ENCODE results near the gene ATIC. TPM values are rescaled to one million over a fixed set of nuclear protein-coding genes. Genes with fewer than 3 reads are reported as not detected.

ATIC gene
- total RNA-seq, 1 experiment from 2014 or later: 295 TPM

DNA sequence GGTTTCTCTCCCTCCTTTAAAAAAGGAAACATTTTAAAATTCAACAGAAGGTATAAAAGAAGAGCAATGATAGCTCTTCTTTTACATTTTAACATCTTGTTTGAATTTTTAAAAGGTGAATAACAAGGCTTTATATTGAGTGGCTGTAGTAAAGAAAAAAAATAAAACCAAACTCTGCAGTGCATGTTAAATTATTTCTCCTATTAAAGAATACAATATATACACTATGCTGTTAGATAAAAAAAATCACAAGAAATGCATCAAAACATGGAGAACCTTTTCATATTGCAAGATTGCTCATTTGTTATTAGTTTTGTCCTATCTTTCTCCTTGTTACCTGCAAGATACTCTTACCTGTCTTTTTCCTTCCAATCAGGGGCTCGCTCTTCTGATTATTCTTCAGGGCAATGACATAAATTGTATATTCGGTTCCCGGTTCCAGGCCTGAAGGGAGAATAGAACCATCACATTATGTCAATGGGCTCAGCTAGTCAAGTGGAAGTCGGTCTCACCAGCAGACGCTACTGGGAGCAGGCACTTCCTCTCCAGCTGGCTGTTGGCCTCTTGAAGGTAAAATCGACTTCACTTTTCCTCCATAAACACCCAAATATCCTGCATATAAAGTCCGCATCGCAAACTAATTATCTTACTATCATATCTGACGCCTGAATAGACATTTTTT, 61.2 kb downstream of the ATIC start:
- Mint-ChIP-seq H3K36me3 (ENCODE audit: insufficient read depth in 1 of 3, low read depth in 3 of 3) (peaks cover 15 to 44% (median 21%) of the 10 kb centered on the region in 3 experiments; a peak in 6 of 7 replicates), H3K27me3 (ENCODE audit: low read depth) (no peaks in the 10 kb centered on the region), H3K4me1 (no peaks in the 10 kb centered on the region), H3K4me3 (no peak overlapping the region), H3K27ac (no peak overlapping the region), H3K9me3 (no peaks in the 10 kb centered on the region)
- TF ChIP-seq, protein P1, sequence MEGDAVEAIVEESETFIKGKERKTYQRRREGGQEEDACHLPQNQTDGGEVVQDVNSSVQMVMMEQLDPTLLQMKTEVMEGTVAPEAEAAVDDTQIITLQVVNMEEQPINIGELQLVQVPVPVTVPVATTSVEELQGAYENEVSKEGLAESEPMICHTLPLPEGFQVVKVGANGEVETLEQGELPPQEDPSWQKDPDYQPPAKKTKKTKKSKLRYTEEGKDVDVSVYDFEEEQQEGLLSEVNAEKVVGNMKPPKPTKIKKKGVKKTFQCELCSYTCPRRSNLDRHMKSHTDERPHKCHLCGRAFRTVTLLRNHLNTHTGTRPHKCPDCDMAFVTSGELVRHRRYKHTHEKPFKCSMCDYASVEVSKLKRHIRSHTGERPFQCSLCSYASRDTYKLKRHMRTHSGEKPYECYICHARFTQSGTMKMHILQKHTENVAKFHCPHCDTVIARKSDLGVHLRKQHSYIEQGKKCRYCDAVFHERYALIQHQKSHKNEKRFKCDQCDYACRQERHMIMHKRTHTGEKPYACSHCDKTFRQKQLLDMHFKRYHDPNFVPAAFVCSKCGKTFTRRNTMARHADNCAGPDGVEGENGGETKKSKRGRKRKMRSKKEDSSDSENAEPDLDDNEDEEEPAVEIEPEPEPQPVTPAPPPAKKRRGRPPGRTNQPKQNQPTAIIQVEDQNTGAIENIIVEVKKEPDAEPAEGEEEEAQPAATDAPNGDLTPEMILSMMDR (conservative IDR thresholded peaks at IDR 0.05): no peak
- no peaks in the 10 kb centered on the region for H3K79me1 ChIP-seq (ENCODE audit: insufficient read depth, low read depth, low read length, poor library complexity, severe bottlenecking)
- no peak overlapping the region for H3T11ph ChIP-seq (ENCODE audit: low read length)
- no peaks in the 10 kb centered on the region for H3K79me2 ChIP-seq (ENCODE audit: insufficient read depth, low read length)
- no CpG with 5 or more reads among the region's 9 CpGs for WGBS (ENCODE audit: extremely low coverage, insufficient read length, low lambda C conversion rate)
- H2BK15ac ChIP-seq (ENCODE audit: low read depth, low read length): no peak overlapping the region
- no peaks in the 10 kb centered on the region for H3K9me3 ChIP-seq (ENCODE audit: control insufficient read depth, low read depth, low read length)
- DNase-seq: no peak
- no peaks in the 10 kb centered on the region for H3K4me1 ChIP-seq (ENCODE audit: insufficient read depth, low read length)
- no peak overlapping the region for H2AK5ac ChIP-seq (ENCODE audit: insufficient read length, low read length)
- no peak overlapping the region for H4K91ac ChIP-seq (ENCODE audit: insufficient read length, low read depth, low read length)
- H2BK120ac ChIP-seq (ENCODE audit: low read depth, low read length, poor library complexity, severe bottlenecking): no peak overlapping the region
- no peak overlapping the region for H3K56ac ChIP-seq (ENCODE audit: insufficient read length, low read depth, low read length)
- no peak overlapping the region for H3K4me2 ChIP-seq (ENCODE audit: insufficient read depth, insufficient read length, low read length)
- H3K23me2 ChIP-seq (ENCODE audit: insufficient read length, low read depth, low read length, poor library complexity, severe bottlenecking): peaks cover 2% of the 10 kb centered on the region
- H2BK20ac ChIP-seq (ENCODE audit: low read depth, low read length, poor library complexity, severe bottlenecking): no peak overlapping the region
- no peak overlapping the region for H3K9ac ChIP-seq (ENCODE audit: extremely low read depth, insufficient read length, low read length)
- H4K8ac ChIP-seq (replicated peaks; ENCODE audit: insufficient read length, low read depth, low read length): no peak overlapping the region
- no peak overlapping the region for H3K18ac ChIP-seq (ENCODE audit: insufficient read length, low read depth, low read length)
- no peaks in the 10 kb centered on the region; the same call in 1 of the 2 replicates for H3K27me3 ChIP-seq (ENCODE audit: insufficient read depth, low read length)
- no peak overlapping the region for H2BK12ac ChIP-seq (ENCODE audit: insufficient read length, low read depth, low read length)
- H3K4ac ChIP-seq (ENCODE audit: low read depth, low read length): no peak overlapping the region
- no peak overlapping the region for H2BK5ac ChIP-seq (ENCODE audit: insufficient read length, low read length)
- no peak overlapping the region for H4K5ac ChIP-seq (ENCODE audit: insufficient read length, low read depth, low read length)
- no peak overlapping the region for H3K23ac ChIP-seq (ENCODE audit: insufficient read length, low read depth, low read length)
- H3K27ac ChIP-seq (ENCODE audit: insufficient read length, low read depth, low read length): no peak overlapping the region
- no peak overlapping the region for H3K14ac ChIP-seq (ENCODE audit: insufficient read depth, low read length)
- no peak overlapping the region for H2AFZ ChIP-seq (ENCODE audit: low read length)
- no peaks in the 10 kb centered on the region for H4K20me1 ChIP-seq (ENCODE audit: control insufficient read depth, insufficient read depth, insufficient read length)

Data from H9 (cell line).